ENCODE data around the gene GDNF.

The GDNF gene

DNA sequence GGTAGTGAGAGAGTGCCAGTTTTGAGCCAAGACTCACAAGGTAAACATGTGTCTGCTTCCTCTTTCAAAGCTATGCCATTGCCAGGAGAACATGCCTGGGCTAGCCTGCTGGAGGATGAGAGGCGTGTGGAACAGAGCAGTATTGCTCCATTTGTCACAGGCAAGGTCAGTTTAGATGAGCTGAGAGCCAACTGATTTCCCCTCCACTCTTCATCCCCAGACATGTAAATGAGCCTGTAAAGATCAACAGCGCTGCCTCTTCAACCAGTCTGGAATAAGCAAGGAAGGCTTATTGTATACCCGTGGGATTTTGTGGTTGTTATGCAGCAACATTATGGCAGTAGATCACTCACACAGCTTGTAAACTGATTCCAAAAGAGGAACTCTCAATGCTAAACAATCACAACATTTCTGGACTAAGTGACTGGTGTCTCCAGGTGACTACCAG is 8.2 kb upstream of the GDNF start:
- DNase-seq (ENCODE audit: low read depth in 2 of 2): no peak

DNA sequence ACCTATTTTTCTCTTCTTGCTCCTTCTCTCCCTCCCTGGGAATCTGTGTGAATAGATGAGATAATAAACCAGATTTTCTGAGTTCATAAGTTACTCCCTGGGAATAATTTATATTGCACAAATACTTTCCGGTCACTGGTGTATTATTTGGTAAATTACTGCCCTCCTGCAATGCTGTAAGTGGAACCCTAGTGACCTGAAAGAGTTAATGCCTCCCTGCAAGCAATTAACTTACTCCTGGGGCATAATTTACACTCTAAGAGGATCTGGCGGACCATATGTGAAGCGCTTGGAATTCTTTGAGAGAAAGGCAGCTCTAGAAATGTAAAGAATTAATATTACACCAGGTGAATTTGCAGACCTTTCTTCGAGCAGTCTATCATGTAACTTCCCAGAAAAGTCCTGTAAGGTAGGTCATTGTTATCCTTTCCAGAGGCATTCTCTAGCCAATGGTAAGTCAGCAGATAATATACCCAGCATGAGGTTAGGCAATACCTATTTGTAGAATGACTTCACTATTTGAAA is 7.0 kb upstream of the GDNF start:
- DNase-seq (ENCODE audit: low read depth in 2 of 2): no peak

DNA sequence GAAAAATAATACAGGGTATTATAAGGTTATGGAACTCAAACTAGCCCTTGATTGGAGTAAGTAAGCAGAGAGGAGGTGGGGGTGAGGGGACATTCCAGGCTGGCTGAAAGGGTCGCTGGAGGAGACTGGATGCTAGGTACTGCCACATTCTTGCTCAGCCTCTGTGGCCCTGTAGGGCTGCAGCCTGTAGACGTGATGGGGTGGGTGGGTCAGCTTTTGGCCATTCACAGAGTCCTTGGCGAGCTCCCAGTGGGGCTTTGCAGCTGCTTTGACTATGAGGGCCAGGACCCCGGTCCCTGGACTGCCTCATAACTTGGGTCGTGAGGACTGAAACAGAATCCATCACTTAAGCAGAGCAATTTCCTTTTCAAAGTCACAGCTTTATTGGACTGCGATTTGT is 4.2 kb upstream of the GDNF start:
- DNase-seq (ENCODE audit: low read depth in 2 of 2): no peak

DNA sequence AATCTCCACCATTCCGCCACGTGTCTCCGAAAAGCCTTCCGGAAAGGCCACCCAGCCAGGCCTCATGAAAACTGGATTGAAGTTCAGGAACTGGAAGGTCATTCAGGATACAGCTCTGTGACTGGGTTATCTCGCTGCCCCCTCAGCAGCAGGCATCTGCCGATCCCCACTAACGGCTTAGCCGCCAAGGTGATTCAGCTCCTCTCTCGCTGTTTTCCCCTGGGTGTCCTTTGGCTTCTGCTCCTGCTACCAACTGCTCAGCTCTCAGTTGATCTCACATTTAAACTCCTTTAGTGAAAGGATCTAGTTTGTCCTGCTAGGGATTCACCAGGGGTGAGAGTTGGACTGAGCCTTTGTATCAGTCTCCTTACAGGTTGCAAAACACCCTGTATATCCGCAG is 2.2 kb upstream of the GDNF start:
- no peak for DNase-seq (ENCODE audit: low read depth in 2 of 2)

DNA sequence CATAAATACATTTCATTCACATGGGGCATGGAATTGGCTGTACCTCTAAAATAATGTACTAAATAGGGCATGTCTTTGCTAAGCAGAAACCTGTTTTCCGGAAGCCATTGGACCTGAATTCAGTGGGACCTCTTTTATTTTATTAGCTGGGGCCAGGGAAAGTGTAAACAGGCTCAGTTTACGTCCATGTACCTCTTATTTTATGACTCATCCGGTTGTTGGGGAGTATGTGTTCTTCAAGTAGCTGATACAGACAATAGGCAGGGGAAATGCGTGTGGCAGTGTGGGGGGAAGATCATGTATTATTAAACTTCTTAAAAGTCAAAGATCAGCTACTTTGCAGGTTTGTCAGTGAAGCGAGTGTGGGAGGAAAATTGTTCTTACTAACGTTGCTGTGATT is 1.4 kb upstream of the GDNF start:
- no peak for DNase-seq (ENCODE audit: low read depth in 2 of 2)

DNA sequence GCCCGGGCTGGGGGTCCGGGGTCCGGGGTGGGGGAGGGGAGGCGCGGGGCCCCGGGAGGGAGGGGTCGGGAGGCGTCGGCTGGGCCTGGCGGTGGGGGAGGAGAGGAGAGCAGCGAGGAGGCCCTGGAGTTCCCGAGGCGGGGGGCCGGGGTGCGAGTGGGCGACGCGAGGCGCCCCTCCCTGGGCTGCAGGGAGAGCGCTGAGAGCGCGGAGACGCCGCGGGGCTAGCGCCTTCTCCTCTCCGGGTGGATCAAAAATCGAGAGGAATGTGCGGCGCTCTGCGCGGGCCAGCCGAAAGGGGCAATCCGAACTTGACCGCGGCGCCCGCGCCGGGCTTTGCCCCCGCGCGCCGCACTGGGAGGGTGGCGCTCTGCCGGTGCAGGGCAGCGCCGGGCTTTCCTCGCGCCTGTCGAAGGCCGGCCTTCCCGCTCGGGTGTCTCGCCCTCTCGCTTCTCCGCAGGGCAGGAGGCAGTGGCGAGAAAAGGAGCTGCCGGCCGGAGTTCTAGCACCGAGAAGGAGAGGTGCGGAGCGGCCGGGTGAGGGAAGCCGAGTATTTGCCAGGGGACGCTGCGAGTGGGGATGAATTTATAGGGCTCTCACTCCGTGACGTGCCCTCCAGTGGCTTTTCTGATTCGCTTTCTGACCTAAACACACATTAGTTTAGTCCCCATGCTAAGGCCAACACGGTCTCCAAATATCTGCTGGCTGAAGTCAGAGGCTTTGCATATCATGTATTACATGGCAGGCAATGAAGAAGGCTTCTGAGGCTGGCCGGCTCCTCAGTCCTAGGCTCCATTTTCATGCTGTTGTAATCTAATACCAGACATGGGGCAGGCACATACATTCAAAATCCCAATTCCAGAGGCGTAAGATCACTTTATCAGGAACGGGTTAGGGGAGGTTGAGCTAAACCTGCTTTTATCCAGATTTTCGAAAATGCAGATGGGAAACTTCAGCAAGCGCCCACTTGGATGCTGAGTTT is 503 bp upstream of the GDNF start:
- DNase-seq (ENCODE audit: low read depth in 2 of 2): no peak

DNA sequence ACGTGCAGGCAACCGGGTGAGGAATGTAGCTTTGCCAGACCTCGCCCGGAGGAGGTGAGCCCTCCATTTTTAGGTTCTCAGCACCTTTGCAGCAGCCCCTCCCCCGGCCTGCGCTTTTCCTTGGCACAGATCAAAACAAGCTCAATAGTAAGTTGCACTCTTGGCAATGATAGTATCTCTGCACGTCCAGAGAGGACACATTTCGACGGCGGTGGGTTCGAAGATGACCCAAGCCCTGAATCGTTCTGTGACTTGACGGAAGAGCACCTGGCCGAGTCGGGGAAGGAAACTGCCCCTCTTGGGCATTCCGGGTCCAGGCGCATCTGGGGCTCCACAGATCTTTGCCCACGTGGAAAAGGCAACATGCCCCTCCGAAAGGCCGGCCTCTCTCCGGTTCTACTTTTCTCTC is 904 bp downstream of the GDNF start:
- no peak for DNase-seq (ENCODE audit: low read depth in 2 of 2)

DNA sequence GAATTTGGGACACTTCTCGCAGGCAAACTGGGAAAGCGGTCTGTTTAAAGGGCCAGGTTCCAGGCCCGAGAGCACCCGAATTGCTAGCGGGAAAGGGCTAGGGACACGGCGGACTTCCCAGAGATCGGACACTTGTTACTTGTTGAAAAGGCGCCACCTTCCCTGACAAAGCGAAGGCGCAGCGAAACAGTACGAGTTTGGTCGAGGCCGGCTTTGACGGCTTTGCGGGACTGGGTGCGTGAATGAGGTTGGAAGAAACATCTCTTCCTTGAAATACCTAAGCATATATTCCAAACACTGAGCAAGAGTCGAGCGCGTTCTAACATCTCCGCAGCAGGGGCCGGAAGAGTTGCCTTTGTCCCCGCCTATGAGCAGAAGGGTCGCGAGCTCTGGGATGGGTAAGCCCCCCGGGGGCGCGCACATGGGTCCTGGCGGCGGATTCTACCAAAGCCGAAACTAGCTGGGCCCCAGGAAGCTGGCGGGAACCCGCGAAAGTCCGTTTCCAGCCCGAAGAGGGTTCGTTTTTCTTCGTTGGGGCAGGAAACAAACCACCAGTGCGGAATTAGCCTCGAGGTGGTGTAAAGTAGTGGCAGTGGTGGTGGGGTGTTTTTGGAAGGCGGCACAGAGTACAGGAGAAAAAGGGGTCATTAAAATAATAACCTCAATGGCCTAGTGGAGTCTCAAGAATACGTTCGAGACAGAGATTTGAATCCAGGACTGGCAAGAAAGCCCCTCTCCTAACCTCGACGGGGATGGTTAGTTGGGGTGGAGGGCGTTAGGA is 1.5 kb downstream of the GDNF start:
- DNase-seq (ENCODE audit: low read depth in 2 of 2): no peak

DNA sequence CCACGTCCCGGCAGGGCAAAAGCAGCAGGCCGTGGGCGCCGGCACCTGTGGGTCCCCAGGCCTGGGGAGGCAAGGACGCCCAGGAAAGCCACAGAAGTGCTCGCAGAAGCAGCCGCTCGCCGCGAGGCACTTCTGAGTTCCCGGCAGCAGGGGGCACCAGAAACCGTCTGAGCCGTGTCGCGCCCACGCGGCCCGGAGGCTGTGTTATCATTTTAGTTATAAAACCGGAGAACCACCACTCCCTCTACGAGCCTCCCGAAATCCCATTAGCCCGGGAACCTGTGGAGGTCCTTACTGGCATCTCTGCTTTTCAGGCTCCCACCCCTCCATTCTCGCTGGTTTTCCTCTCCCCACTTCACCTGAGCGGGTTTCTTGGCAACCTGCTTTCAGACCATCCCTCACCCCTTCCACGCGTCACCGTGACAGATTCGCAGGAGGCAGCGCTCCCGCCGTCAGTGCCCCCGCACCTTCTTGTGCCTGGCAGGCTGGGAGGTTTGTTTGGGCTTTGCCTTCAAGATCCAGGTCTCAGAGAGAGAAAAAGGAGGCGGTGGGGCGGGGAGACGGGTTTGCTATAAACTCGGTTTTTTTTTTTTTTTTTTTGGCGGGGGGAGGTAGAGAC is 2.3 kb downstream of the GDNF start:
- peak in 1 of 2 donors; percentile 5 for DNase-seq (ENCODE audit: low read depth in 2 of 2)

DNA sequence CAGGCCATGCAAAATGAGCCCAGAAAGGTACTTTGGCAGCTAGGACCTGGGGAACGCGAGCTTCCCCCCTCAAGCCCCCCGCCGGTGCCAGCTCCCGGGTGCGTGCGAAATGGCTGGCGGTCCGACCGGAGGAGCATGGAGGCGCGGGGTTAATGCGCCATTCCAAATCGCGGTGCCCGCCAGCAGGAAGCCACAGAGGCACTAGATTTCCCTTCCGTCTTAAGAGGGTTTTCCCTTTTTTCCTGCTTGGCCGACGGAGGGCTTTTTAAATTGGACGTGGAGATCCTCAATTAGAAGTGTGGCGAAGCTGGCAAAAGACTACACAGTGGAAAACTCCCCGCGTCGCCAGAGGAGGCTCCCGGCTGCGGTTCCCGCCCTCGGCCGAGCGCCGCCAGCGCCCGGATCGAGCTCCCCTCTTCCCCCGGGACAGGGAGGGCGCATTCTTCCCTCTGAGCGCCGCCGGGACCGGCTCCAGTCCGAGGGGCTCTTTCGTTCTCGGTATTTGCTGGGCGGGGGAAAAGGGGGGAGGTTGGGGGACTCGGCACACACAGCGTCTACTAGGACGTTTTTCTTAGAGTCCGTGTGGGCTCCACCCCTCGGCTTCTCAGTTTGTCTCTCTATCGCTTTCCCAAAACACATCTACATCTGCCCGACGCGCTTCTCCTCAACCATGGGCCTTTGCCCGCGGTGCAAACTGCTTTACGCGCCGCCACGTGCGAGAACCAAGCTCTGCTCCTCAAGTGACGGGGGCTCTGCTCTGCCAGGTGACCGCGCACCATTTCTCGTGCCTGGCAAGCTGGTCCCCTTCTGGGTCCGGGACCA is 3.0 kb downstream of the GDNF start:
- no peak for DNase-seq (ENCODE audit: low read depth in 2 of 2)

DNA sequence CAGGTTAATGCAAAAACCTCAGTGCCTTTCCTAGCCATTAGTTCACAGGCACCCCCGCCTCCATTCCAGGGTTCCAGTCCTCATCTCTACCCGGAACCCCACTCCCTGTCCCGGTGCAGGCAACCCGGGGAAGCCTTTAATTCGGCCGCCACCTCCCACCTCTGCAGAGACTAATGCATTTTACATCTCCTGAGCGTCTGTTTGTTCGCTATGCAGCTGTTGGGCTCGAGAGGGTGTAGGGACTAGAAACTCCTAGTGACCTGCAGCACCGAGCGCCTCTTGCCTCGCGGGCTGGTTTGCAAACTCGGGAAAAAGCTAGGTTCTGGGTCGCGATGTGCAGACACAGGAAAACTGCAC is 3.6 kb downstream of the GDNF start:
- no peak for DNase-seq (ENCODE audit: low read depth in 2 of 2)

DNA sequence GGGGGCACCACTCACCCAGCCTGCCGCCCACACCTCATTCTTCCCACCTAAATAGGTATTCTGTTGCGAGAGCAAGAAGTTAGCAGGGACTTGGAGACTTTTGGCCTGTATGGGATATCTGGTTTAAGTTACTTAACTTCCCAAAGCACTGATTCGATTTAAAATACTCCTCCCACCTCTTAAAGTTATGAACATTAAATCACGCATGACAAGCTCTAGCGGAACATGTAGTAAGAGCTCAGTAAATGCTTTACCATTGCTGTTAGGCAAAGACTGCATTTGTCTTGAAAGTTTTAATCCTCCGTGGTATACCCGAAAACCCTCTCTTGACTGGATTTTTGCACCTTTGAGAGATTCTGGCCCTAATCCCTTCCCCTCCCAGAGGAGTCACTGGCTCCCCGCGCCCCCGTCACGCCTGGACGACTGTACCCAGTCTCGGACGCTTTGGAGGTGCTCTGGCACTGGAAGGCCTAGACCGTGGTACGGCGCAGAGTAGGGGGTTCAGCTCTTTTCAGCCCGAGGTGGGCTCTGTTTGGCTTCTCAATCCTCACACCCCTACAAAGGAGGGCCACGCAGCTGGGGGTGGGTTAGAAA is 4.4 kb downstream of the GDNF start:
- no peak for DNase-seq (ENCODE audit: low read depth in 2 of 2)

DNA sequence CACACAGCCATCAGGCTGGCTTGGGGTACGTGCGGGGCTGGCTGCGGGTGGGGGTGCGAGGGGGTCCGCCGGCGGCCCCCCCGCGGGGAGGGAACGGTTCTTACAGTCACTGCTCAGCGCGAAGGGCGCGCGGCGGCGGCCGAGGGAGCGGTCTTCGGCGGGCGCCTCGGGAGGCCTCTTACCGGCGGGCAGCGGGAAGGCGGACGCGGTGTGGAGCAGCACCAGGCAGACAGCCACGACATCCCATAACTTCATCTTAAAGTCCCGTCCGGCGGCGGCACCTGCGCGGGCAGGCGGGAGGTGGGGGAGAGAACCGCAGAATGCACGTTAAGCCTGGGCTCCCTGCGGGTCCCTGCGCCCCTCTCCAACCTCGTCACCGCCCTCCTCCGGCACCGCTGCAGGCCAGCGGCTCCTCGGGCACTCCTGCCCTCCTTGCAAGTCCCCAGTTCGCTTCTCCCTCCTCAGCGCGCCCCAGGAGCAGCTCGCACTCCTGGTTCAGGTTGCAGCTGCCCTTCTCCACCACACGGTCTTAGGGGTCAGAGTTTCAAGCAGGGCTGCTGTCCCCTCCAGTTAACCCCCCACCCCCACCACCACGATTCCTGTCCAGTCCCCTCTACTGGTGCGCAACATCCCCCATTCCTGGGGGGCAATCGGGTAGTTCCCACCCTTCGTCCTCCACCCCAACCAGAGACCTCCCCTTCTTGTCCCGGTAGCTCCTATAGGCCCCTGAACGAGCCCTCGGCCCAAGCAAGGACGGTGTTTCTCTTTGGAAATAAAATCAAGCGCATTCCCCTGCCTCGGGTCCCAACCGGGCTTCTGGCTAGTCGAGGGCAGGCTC is 5.1 kb downstream of the GDNF start:
- DNase-seq (ENCODE audit: low read depth in 2 of 2): no peak

DNA sequence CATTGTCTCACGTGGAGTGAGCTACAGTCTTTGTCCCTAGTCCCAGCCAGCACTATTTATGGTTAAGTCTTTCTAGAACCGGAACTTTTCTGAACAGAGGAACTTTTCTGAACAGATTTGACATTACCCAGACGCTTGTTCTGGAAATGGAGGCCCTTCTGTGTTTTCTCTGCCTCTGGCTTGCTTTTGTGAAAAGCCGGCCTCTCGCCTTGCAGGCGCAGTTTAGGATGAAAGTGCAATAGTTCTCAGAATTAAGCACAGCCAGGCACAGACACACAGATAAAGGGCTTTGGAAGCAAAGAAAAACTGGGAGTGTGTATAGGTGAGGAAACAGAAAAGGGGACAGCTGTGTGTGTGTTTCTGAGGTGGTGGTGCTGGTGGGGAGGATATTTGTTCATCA is 5.9 kb downstream of the GDNF start:
- DNase-seq (ENCODE audit: low read depth in 2 of 2): no peak

DNA sequence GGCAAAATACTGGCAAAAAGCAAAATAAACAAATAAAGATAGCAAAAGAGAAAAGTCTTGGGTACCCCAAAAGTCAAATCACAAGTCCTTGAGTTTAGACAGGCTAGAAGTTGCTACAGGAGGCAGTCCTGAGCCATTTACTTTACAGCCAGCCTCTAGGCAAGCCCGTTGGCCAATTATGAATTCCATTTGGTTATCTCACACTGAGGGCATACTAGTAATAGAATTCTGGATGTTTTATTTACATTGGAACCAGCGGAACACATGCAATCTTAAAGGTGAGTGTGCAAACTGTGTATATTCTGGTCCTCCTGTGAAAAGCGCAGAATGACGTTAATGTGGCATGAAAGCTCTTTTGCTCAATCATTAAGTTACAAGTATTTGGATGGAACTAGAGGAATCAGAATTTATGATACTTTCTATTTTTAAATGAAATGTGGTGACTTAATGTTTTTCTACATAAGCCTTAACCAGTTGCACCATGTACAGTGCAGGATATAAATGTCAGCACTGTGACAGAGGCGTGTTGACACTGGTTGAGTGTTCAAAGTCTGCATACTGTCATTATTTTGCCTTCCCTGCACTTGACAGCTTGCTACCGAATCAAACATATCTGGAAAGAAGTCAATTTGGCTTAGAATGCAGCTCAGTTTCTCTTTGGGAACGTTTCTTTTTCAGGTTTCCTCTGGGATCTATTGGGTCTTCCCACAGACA is 7.9 kb downstream of the GDNF start:
- no peak for DNase-seq (ENCODE audit: low read depth in 2 of 2)

DNA sequence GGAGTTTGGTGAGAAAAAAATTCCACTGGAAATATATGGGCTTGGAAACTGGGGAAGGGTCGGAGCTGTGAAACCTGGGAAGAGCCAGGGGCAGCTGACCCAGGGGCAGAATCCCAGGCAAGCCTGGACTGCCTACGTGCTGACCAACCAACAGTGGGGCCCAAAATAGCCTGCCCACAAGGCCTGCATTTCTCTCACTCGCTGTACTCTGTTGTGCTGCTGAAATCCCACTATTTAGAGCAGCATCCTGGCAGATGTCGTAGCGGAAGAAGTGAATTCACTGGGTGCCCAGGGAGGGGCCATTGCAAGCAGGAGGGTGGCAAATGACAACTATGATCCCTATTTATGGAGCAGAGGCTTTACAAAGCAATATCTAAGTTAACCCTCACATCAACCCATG is 9.5 kb downstream of the GDNF start:
- no peak for DNase-seq (ENCODE audit: low read depth in 2 of 2)

DNA sequence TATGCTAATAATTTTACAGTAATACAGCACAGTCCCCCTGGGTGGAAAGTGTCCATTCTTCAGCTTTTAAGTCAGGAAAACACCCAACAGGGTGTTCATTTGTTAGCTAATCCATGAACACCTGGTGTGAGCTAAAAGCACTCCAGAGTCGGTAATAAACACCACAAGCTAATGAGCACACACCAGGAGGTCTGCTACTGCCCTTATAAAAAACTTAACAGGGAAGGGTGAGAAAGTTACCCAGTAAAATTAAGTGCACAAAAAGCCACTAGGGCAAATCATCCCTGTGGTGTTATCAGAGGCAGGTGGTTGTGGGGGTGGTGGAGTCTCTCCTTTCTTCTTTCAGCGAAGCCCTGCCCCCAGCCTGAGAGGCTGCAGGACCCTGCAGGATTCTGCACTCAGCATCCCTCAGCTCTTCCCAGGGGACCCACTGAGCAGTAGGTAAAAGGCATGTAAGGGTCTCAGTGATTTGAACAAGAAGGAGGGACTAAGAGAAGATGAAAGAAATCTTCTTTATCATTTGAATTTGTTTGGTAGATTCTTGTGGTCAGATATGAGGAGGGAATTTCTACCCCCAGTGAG is 14.4 kb downstream of the GDNF start:
- DNase-seq (ENCODE audit: low read depth in 2 of 2): no peak

DNA sequence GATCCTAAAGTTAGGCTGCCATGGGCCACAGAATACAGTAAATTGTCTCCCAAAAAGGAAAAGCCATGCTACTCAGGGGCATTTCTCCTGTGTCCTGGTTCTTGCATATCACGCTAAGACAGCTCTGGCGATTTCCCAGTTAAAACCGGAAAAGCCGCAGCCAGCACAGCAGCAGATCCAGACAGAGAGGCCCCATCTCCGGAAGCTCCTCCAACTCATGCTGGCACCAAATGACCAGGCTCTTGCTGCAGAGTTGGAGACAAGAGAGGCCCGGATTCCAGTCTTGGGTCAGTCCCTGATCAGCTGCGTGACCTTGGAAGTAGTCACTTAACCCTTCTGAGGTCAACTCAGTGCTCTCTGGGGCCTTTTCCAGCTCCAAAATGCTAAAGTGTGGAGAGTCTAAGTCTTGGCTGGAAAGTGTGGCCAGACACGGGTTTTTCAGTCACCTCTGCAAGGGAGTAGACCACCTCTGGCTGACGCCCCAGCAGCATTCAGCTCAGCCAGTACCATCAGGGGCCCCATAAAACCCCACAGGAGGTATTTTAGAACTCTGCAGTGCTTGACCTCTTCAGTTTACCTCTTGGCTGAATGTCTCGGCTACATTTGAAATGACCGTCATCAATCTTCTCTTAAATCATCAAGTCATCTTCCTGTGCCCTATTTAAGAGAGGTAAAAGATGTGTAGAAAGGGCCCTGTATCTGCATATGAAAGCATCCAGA is 16.2 kb downstream of the GDNF start:
- no peak for DNase-seq (ENCODE audit: low read depth in 2 of 2)
